IPS DF 4.7 (cell line): ENCODE data around the gene DRC7.

ENCODE experiments used
- DNase-seq: peaks from one replicate; pipeline ENCODE4 v3.0.0-alpha.2; 2013; ENCODE audit warnings: low spot score; ENCODE audit errors: extremely low read depth

Gene DRC7

DNA sequence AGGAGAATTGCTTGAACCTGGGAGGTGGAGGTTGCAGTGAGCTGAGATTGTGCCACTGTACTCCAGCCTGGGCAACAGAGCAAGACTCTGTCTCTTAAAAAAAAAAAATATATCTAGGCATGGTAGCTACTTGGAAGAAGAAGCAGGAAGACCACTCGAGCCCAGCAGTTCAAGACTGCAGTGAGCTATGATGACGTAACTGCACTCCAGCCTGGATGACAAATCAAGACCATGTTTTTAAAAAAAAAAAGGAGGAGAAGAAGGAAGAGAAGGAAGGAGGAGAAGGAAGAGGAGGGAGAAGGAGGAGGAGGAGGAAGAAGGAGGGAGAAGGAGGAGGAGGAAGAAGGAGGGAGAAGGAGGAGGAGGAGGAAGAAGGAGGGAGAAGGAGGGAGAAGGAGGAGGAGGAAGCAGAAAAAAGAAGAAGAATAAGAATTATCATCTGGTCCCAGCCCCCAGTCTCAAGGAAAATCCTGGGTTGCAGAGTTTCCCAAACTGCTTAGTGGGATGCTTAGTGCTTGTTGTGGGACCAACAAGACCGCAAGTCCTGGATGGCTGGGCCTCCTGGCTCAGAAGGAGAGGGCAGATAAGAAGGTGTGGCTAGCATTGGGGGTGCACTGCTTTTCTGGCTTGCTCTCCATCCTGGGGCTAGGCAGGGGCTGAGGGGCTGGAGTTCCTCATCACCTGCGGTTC lies 3.7 kb upstream of the DRC7 start:
- no peak for DNase-seq

DNA sequence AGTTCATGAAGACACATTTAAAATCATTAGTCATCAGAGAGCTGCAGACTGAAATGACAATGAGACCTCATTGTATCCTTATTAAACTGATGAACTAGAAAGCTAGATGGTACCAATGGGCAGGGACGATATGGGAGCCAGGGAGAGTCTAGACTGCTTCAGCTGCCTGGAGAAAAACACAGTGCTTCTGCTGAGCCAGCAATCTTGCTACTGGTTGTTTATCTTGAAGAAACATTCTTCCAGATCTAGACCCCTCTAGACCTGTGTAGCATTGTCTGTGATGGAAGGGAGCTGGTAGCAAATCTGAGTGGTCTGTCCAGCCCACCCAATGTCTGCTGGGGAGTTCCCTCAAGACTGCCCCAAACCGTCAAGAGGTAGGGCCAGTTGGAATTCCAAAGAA lies 2.0 kb upstream of the DRC7 start:
- no peak for DNase-seq

DNA sequence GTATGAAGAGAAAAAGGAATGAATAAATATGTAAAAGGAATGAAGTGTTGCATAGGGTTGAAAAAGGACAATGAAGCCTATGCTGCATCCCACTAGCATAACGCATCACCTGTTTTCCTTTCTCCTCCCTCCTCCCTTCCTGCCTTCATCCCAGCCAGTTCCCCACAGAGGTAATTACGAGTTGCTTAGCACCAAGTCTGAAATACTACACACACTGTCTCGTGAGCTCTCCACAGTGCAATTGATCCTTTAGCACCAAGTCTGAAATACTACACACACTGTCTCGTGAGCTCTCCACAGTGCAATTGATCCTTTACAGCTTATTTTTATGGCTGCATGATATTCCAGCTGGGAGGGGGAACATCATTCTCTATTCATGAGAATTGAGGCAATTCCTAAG lies 1.1 kb upstream of the DRC7 start:
- no peak for DNase-seq

DNA sequence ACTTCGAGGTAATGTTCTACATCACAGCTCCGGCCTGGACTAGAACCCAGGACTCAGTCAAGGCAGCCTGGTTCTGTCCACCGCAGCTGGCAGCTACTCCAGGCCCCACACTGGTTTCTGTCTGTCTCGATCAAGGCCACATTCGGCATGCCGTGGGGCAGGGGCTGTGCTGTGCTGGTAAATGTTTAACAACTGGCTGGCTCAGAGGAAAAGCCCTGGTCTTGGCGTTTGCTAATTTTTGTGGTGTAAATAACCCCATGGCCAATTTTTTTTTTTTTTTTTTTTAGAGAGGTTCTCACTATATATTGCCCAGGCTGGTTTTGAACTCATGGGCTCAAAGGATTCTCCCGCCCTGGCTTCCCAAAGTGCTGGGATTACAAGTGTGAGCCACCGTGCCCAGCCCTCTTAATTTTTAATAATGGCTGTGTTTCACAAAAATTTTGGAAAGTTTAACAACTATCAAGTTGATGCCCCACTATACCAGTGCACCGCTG lies 328 bp upstream of the DRC7 start:
- DNase-seq: no peak

DNA sequence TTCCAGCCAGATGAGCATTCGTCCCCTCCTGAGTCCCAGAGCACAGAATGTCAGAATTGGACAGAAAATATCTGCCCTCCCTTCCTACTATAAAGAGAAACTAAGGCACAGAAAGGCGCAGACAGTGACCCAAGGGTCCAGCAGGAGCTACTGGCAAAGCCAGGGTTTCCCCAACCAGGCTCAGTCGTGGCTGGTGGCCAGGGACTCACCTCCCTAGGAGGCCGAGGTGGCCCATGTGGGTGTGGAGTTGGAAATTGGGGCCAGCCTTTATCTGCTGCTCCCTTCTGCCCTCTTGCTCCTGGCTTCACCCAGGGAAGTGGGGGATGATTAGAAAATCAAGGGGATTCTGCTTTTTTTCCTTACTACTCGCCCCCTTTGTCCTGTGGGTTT lies 1.1 kb downstream of the DRC7 start:
- no peak for DNase-seq

DNA sequence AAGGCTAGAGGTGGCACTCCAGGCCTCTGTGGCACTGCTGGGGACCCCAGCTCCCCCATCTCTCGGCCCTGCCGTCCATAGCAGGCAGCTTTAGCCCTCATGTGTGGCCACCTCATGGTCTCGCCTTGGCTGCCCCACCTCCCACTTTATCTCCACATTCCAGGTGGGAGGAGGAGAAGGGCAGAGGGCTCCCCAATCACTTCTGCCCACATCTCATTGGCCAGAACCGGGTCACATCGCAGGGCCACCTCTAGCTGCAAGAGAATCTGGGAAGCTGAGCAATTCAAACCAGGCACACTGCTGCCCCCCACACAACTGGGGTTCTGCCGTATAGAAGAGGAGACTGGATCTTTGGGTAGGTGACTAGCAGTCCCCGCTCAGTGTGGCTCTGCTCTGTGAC lies 1.6 kb downstream of the DRC7 start:
- DNase-seq: no peak

DNA sequence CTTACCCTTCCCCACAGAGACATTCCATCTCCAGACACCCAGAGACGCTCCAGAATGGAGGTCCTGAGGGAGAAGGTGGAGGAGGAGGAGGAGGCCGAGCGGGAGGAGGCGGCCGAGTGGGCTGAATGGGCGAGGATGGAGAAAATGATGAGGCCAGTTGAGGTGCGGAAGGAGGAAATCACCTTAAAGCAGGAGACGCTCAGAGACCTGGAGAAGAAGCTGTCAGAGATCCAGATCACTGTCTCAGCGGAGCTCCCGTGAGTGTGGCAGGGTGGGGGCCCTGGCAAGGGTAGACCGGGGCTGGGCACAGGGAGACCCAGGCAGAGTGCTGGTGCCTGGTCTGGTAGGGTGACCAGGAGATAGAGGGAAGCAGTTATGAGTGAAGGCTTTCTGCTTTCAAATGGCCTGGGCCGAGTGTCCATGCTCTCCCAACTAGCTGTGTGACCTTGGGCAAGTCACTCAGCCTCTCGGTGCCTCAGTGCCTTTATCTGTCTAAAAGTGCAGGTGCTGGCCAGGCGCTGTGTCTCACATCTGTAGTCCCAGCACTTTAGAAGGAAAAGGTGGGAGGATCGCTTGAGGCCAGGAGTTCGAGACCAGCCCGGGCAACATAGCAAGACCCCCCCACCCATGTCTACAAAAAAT lies 3.4 kb downstream of the DRC7 start:
- DNase-seq: no peak

DNA sequence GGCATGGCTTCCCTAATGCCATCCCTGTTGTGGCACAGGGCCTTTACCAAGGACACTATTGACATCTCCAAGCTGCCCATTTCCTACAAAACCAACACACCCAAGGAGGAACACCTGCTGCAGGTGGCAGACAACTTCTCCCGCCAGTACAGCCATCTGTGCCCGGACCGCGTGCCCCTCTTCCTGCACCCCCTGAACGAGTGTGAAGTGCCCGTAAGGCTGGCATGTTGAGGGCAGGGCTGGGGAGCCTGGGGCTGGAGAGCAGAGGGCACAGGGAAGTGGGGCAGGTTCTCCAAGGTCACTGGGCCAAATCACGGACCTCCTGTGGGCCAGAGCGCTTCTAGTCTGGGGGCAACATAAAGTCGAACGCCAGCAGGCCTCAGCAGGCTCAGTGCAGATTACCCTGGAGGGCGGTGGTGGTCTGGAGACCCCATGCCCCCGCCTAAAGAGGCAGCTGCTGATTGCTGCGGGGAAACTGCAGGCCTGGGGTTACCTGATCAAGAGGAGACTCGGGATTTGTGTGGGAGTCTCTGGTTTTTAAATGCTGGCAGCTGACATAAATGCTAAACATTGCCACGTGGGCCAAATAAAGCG lies 4.3 kb downstream of the DRC7 start:
- DNase-seq: no peak

DNA sequence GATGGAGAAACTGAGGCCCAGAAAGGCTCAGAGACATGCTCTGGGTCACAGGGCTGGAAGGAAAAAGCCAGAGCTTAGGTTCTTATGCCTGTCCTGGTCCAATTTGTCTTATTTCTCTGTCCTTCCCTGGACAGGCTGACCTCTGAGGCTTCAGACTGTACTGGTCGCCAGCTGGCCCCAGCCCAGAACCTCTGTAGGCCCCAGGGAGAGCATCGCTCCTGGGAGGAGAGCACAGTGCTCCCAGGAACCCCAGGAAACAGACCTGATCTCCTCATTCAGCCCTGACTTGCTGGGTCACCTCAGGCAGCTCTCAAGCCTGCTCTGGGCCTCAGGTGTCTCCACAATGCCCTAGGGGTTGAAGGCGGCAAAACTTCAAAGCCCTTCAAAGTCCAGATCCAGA lies 4.9 kb downstream of the DRC7 start:
- DNase-seq: no peak

DNA sequence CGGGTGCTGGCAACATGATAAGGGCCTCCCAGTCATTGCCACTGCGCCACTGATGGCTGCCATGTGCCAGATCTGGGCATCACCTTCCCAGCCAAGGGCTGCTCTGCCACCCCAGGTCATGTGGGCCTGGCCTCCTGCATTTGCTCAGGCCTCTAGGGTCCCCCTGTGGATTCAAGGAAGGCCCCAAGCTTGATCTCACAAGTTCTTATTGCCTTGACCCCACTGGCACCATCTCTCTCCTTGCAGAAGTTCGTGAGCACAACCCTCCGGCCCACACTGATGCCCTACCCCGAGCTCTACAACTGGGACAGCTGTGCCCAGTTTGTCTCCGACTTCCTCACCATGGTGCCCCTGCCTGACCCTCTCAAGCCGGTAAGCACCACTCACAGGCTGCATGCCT lies 5.3 kb downstream of the DRC7 start:
- DNase-seq: no peak

DNA sequence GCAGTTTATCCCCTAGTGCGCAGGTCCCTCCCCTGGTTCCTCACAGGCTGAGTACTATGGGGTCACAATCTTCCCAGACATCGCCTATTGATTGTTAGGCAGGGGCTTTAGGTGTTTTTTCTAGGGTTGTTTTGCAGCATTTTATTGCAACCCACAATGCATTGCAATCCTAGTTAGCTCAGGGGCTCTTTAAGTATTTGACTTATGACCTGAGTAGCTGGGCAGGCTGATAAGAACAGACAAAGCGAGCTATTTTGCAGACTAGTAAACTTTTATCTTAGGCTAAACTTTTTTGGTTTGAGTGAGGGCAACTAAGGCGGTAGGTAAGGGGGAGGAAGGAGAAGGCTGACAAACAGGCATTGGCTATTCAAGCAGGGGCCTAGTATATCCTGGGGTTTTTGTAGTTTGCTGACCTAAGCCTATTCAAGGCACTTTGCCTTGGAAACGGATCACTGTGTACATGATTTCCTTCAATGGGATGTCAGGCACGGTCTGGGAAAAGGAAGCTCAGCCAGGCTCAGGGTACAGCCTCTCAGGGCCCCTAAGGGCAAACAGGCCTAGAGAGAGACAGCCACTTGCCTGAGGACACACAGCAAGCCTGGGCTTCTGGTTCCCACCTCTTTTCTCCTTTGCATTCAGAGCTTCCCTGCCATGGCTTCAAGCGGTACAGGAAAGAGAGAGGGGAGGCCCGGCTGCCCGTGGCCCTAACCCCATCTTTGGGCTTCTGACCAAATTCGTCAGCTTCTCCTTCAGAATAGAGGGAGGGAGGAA lies 6.4 kb downstream of the DRC7 start:
- DNase-seq: no peak

DNA sequence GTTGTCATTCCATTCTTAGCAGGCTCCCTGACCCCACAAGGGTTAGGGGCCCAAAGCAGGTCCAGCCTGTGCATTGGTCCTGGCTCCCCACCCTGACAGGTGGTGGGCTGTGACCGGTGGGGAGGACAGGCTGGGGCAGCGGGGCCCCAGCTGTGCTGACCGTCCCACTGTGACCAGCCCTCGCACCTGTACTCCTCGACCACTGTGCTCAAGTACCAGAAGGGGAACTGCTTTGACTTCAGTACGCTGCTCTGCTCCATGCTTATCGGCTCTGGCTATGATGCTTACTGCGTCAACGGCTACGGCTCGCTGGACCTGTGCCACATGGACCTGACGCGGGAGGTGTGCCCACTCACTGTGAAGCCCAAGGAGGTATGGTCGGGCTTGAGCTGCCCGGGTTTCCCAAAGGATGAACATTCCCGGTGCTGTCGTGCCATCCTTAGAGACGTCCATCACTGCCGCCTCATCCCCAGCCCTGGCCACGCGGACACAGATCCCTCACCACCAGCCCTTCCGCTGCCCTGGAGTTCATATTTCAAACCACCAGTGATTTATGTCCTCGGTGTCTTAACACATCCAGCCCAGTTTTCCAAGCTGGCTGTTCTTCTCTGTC lies 7.3 kb downstream of the DRC7 start:
- no peak for DNase-seq

DNA sequence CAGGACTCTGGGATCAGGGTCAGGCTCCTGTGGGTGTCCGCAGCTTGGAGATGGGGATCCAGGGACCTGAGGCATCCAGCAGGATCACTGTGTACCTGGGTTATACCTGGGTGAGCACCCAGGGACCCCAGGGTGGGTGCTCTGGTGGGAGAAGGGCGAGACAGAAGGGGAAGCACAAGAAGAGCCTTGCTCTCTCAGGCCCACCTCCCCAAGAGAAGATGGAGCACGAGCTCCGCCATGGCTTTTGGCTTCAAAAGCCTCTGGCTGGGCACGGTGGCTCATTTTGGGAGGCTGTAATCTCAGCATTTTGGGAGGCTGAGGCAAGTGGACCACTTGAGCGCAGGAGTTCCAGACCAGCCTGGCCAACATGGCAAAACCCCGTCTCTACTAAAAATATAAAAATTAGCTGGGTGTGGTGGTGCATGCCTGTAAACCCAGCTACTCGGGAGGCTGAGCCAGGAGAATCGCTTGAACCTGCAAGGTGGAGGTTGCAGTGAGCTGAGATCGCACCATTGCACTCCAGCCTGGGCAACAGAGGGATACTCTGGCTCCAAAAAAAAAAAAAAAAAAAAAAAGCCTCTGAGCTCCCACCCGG lies 8.9 kb downstream of the DRC7 start:
- no peak for DNase-seq

DNA sequence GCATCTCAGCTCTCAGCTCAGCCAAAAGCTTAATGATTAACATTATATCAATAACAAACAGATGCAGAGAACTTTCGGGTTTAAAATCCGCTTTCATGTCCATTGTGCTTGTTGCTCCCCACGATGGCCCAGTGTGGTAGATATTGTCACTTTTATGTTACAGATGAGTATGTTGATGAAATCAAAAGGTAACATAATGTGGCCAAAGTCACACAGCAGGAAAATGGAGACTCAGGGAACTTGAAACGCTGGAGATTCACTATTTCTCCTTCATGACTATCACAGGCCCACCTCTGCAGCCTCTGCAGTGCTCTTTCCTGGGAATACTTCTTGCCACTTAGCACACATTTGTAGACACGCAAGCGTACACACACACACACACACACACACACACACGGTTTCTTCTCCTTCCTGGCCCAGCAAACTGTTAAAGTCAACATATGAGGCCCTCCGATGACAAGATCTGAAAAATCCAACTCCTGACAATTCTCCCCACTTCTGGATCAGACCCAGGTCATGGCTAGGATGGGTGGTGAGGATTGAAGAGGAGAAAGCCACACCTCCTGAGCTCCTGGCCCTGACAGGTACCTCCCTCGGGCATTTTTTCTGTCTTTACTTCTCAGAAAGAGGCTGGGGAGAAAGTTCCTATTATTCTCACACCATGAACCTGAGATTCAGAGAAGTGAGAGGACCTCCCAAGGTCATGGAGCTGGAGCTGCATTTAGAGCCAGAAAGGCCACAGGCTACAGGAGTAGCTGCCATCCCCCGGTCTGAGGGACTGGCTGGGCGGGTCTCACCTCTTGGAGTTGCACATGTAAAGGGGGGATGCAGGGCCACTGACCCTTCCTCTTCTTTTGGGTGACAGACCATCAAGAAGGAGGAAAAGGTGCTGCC lies 9.7 kb downstream of the DRC7 start:
- no peak for DNase-seq

DNA sequence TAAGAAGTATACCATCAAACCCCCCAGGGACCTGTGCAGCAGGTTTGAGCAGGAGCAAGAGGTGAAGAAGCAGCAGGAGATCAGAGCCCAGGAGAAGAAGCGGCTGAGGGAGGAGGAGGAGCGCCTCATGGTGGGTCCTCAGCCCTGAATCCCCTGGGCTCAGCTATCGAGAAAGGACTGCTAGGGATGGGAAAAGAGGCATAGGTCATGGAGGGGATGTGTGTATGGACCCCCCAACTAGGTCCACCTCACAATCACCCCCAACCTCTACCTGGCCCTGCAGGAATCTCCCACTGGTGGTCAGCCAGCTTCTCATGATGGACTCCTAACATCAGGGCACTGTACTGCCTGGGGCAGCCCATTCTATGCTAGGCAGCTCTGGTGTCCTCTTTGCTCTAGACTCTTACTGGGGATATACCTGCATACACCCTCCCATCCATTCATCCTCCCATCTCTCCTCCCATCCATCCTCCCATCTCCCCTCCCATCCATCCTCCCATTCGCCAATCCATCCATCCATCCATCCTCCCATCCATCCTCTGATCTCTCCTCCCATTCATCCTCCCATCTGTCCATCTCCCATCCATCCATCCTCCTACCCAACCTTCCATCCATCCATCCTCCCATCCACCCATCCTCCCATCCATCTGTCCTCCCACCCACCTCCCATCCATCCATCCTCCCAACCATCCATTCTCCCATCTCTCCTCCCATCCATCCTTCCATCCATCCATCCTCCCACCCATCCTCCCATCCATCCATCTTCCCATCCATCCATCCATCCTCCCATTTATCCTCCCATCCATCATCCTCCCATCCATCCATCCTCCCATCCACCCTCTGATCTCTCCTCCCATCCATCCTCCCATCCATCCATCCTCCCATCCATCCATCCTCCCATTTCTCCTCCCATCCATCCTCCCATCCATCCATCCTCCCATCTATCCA lies 10.6 kb downstream of the DRC7 start:
- DNase-seq: no peak

DNA sequence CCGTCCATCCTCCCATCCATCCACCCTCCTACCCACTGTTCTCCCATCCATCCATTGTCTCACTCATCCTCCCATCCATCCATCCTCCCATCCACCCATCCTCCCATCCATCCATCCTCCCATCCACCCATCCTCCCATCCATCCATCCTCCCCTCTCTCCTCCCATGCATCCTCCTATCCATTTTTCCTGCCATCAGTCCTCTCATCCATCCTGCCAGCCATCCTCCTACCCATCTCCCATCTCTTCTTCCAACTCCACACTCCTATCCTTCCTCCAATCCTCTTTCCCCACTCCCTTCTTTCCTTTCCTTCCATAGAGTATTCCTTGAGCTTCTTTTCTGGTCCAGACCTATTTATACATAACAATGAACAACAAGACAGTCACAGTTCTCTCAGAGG lies 12.1 kb downstream of the DRC7 start:
- no peak for DNase-seq

DNA sequence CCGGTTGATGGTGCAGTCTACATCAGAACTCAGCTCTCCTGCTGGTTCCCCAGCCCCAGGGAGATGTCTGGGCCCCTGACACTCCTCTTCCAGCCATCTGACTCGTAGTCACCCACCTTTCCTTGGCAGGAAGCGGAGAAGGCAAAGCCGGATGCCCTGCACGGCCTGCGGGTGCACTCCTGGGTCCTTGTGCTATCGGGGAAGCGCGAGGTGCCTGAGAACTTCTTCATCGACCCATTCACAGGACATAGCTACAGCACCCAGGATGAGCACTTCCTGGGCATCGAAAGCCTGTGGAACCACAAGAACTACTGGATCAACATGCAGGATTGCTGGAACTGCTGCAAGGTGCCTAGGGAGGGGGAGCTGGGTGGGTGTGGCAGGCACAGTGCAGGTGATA lies 12.7 kb downstream of the DRC7 start:
- no peak for DNase-seq

DNA sequence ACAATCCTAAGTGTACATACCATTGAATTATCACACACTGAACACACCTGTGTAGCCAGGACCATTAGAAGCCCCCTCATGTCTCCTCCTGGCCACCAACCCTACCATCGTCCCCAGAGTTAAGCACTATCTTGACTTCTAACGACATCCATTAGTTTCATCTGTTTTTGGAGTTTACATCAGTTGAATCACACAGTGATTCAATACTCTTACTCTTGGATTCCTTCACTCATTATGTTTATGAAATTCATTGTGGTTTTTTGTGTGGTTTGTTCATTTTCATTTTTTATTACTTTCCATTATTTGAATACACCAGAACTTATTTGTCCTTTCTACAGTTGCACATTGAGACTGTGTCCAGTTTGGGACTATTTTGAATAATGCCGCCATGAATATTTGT lies 13.6 kb downstream of the DRC7 start:
- no peak for DNase-seq

DNA sequence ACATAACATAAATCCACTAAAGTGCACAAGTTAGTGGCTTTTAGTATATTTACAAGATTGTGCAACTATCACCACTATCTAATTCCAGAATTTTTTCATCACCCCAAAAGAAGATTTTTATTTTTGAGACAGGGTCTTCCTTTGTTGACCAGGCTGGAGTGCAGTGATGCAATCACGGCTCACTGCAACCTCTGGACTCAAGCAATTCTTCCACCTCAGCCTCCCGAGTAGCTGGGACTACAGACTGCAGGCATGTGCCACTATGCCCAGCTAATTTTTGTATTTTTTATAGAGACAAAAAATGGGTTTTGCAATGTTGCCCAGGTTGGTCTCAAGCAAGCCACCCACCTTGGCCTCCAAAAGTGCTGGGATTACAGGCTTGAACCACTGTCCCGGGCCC lies 15.1 kb downstream of the DRC7 start:
- DNase-seq: no peak
